ENCODE data around the gene B9D1. TPM values are rescaled to one million over a fixed set of nuclear protein-coding genes. Genes with fewer than 3 reads are reported as not detected.
"Not testable (repeated sequence)": the region's sequence is repeated elsewhere in the genome, so short reads cannot be mapped to it uniquely, and the experiment has no call there.

The B9D1 gene
- total RNA-seq, 1 donor from 2014 or later: 8.9 TPM

- no peak for DNase-seq (ENCODE audit: low read depth in 2 of 2)
Measured at GRCh38 chr17:19359151-19359550, 3.4 kb downstream of the B9D1 start.

GRCh38 chr17:19357761-19358160, 4.8 kb downstream of the B9D1 start:
- DNase-seq (ENCODE audit: low read depth in 2 of 2): no peak

- DNase-seq (ENCODE audit: low read depth in 2 of 2): no peak
Measured at GRCh38 chr17:19357351-19357750, 5.2 kb downstream of the B9D1 start.

GRCh38 chr17:19354748-19355147, 7.8 kb downstream of the B9D1 start:
- no peak for DNase-seq (ENCODE audit: low read depth in 2 of 2)

- not testable (repeated sequence) for DNase-seq (ENCODE audit: low read depth in 2 of 2)
Measured at GRCh38 chr17:19353401-19353800, 9.1 kb downstream of the B9D1 start.

- no peak for DNase-seq (ENCODE audit: low read depth in 2 of 2)
Measured at GRCh38 chr17:19348806-19349205, 13.7 kb downstream of the B9D1 start.

- DNase-seq (ENCODE audit: low read depth in 2 of 2): no peak
Measured at GRCh38 chr17:19348081-19348650, 14.4 kb downstream of the B9D1 start.

GRCh38 chr17:19347323-19348080, 15.0 kb downstream of the B9D1 start:
- no peak for DNase-seq (ENCODE audit: low read depth in 2 of 2)

GRCh38 chr17:19346351-19347255, 15.9 kb downstream of the B9D1 start:
- peak; percentile 42 to 77 for DNase-seq (ENCODE audit: low read depth in 2 of 2)

- no peak for DNase-seq (ENCODE audit: low read depth in 2 of 2)
Measured at GRCh38 chr17:19345486-19346350, 16.8 kb downstream of the B9D1 start.

- DNase-seq (ENCODE audit: low read depth in 2 of 2): no peak
Measured at GRCh38 chr17:19345067-19345460, 17.5 kb downstream of the B9D1 start.

- DNase-seq (ENCODE audit: low read depth in 2 of 2): no peak
Measured at GRCh38 chr17:19344311-19345066, 18.0 kb downstream of the B9D1 start.

- DNase-seq (ENCODE audit: low read depth in 2 of 2): no peak
Measured at GRCh38 chr17:19343671-19344151, 18.8 kb downstream of the B9D1 start.

- DNase-seq (ENCODE audit: low read depth in 2 of 2): no peak
Measured at GRCh38 chr17:19343256-19343630, 19.3 kb downstream of the B9D1 start.

- no peak for DNase-seq (ENCODE audit: low read depth in 2 of 2)
Measured at GRCh38 chr17:19342611-19343255, 19.8 kb downstream of the B9D1 start.

- no peak for DNase-seq (ENCODE audit: low read depth in 2 of 2)
Measured at GRCh38 chr17:19341641-19342610, 20.6 kb downstream of the B9D1 start.

- DNase-seq (ENCODE audit: low read depth in 2 of 2): no peak
Measured at GRCh38 chr17:19341211-19341631, 21.3 kb downstream of the B9D1 start.

- DNase-seq (ENCODE audit: low read depth in 2 of 2): no peak
Measured at GRCh38 chr17:19339341-19339815, 23.1 kb downstream of the B9D1 start.
